Neural progenitor cell (in vitro differentiated cells): ENCODE results near the gene DDX28. TPM values are rescaled to one million over a fixed set of nuclear protein-coding genes. Genes with fewer than 3 reads are reported as not detected.

Experiments
- DNase-seq: peaks from one replicate; pipeline ENCODE4 v3.0.0-alpha.2; 2016; ENCODE audit warnings: low spot score
- H2AFZ ChIP-seq: fragments of 200-600 bp; sonication (generic); replicated peaks from 2 replicates; pipeline ENCODE4 v1.6.1; 2016; ENCODE audit warnings: antibody characterized with exemption
- H3F3A ChIP-seq: fragments of 200-600 bp; sonication (generic); 2 replicates; pipeline ENCODE4 v1.6.1; 2016; ENCODE audit warnings: antibody characterized with exemption, low read depth
- H3K27ac ChIP-seq: fragments of 200-600 bp; sonication (generic); 2 replicates; pipeline ENCODE4 v1.5.1; 2016; ENCODE audit warnings: mild to moderate bottlenecking
- H3K27me3 ChIP-seq: fragments of 200-600 bp; sonication (generic); 2 replicates; pipeline ENCODE4 v1.6.1; 2016; ENCODE audit warnings: mild to moderate bottlenecking, moderate library complexity
- H3K36me3 ChIP-seq: fragments of 200-600 bp; sonication (generic); 2 replicates; pipeline ENCODE4 v1.5.1; 2016
- H3K4me1 ChIP-seq: fragments of 200-600 bp; sonication (generic); 2 replicates; pipeline ENCODE4 v1.6.1; 2016; ENCODE audit warnings: mixed run types
- H3K4me2 ChIP-seq: fragments of 200-600 bp; sonication (generic); 2 replicates; pipeline ENCODE4 v1.6.1; 2016
- H3K4me3 ChIP-seq: fragments of 200-600 bp; sonication (generic); 2 replicates; pipeline ENCODE4 v1.5.1; 2016
- H3K79me2 ChIP-seq: fragments of 200-600 bp; sonication (generic); 2 replicates; pipeline ENCODE4 v1.6.1; 2016; ENCODE audit warnings: low read depth
- H3K9ac ChIP-seq: fragments of 200-600 bp; sonication (generic); 2 replicates; pipeline ENCODE4 v1.6.1; 2016
- H3K9me3 ChIP-seq: fragments of 200-600 bp; sonication (generic); 2 replicates; pipeline ENCODE4 v1.5.1; 2016; ENCODE audit warnings: low read depth
- H4K20me1 ChIP-seq: fragments of 200-600 bp; sonication (generic); 2 replicates; pipeline ENCODE4 v1.6.1; 2016; ENCODE audit warnings: low read depth
- H3K27ac Mint-ChIP-seq: 3 replicates; pipeline ENCODE4 v1.8.0; 2021; ENCODE audit warnings: mixed read lengths
- H3K27me3 Mint-ChIP-seq: 2 replicates; pipeline ENCODE4 v1.8.0; 2022; ENCODE audit warnings: low read depth, mild to moderate bottlenecking, inconsistent platforms, moderate library complexity, mixed read lengths; ENCODE audit not compliant: insufficient read depth
- H3K36me3 Mint-ChIP-seq: 3 replicates; pipeline ENCODE4 v1.8.0; 2021; ENCODE audit warnings: mixed read lengths
- H3K4me1 Mint-ChIP-seq: 3 replicates; pipeline ENCODE4 v1.8.0; 2021; ENCODE audit warnings: mixed read lengths
- H3K4me3 Mint-ChIP-seq: 3 replicates; pipeline ENCODE4 v1.8.0; 2021; ENCODE audit warnings: mild to moderate bottlenecking, moderate library complexity, mixed read lengths
- H3K9me3 Mint-ChIP-seq: 3 replicates; pipeline ENCODE4 v1.8.0; 2020; ENCODE audit warnings: mixed read lengths
- EZH2 ChIP-seq: fragments of 200-600 bp; sonication (generic); IDR thresholded peaks from 2 replicates; pipeline ENCODE4 v1.6.1; 2017; ENCODE audit warnings: antibody characterized with exemption, mild to moderate bottlenecking, moderate library complexity
- EZH2phosphoT487 ChIP-seq: fragments of 200-600 bp; sonication (generic); IDR thresholded peaks from 2 replicates; pipeline ENCODE4 v1.6.1; 2017; ENCODE audit warnings: antibody characterized with exemption
- total RNA-seq: library from RNA; depleted of rRNA; stranded (reverse); fragments of >200 nt; gene quantifications from 2 replicates; pipeline ENCODE4 v1.2.3, GENCODE V29; 2015; ENCODE audit warnings: low replicate concordance
- TF ChIP-seq, protein P1 (sequence below): fragments of 200-600 bp; sonication (generic); IDR thresholded peaks from 2 replicates; pipeline ENCODE4 v1.5.1; 2017; ENCODE audit warnings: antibody characterized with exemption, mild to moderate bottlenecking

The DDX28 gene
- total RNA-seq, 1 donor from 2014 or later = 7.3 TPM

DNA sequence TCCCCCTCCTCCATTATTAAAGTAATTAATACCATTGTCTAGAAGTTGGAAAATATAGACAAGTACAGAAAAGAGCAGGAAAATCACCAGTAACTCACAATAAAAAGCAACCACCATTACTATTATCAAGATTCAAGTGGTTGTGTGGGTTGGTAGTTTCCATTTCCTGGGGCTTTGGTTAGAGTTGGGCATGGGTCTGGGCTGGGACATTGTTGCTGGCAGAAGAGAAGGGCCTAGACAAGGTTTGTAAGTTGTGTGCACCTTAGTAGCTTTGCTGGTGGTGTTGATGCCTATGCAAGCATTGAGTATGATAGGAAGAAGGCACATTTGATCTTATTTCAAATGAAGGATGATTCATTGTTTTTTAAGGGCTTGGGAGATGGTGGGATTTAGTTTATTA lies 36.8 kb upstream of the DDX28 start:
- Histone ChIP-seq H3K36me3 (no peaks in the 10 kb centered on the region), H3K9ac (no peak overlapping the region), H3K9me3 (no peaks in the 10 kb centered on the region), H4K20me1 (no peaks in the 10 kb centered on the region), H2AFZ (no peak overlapping the region), H3K4me2 (no peak overlapping the region), H3K4me3 (no peak overlapping the region), H3K27ac (no peak overlapping the region), H3K79me2 (no peaks in the 10 kb centered on the region), H3K4me1 (no peaks in the 10 kb centered on the region), H3F3A (peaks cover 12% of the 10 kb centered on the region), H3K27me3 (no peaks in the 10 kb centered on the region)
- DNase-seq = no peak
- TF ChIP-seq, protein P1, sequence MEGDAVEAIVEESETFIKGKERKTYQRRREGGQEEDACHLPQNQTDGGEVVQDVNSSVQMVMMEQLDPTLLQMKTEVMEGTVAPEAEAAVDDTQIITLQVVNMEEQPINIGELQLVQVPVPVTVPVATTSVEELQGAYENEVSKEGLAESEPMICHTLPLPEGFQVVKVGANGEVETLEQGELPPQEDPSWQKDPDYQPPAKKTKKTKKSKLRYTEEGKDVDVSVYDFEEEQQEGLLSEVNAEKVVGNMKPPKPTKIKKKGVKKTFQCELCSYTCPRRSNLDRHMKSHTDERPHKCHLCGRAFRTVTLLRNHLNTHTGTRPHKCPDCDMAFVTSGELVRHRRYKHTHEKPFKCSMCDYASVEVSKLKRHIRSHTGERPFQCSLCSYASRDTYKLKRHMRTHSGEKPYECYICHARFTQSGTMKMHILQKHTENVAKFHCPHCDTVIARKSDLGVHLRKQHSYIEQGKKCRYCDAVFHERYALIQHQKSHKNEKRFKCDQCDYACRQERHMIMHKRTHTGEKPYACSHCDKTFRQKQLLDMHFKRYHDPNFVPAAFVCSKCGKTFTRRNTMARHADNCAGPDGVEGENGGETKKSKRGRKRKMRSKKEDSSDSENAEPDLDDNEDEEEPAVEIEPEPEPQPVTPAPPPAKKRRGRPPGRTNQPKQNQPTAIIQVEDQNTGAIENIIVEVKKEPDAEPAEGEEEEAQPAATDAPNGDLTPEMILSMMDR = no peak
- TF ChIP-seq EZH2phosphoT487 = no peak
- TF ChIP-seq EZH2 = no peak
- no peaks in the 10 kb centered on the region for H3K9me3 Mint-ChIP-seq
- H3K4me1 Mint-ChIP-seq = peaks cover 2% of the 10 kb centered on the region
- H3K4me3 Mint-ChIP-seq = no peak overlapping the region
- peaks cover 15% of the 10 kb centered on the region for H3K36me3 Mint-ChIP-seq
- H3K27ac Mint-ChIP-seq = no peak overlapping the region
- H3K27me3 Mint-ChIP-seq = peaks cover 2% of the 10 kb centered on the region

DNA sequence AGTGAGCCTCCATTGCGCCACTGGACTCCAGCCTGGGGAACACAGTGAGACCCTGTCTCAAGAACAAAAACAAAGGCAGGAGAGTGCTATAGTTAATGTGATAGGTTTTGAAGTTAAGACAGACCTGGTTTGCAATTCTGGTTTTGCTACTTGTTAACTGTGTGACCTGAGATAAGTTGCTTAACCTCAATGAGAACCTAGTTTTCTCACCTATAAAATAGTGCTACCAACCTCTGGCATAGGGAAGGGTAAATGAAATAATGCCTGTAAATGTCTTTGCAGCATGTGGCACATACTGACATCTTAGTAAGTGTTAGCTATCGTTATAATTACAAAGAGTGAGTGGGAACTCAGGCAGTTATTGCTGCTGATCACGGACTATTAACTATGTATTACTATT lies 32.4 kb upstream of the DDX28 start:
- no peak for TF ChIP-seq EZH2
- TF ChIP-seq, protein P1 = no peak
- TF ChIP-seq EZH2phosphoT487 = no peak
- H3K9me3 Mint-ChIP-seq = no peaks in the 10 kb centered on the region
- peaks cover 2% of the 10 kb centered on the region for H3K27me3 Mint-ChIP-seq
- H3K27ac ChIP-seq = no peak overlapping the region
- no peak overlapping the region for H3K27ac Mint-ChIP-seq
- no peak overlapping the region for H3K4me2 ChIP-seq
- H3K9ac ChIP-seq = no peak overlapping the region
- H3K27me3 ChIP-seq = no peaks in the 10 kb centered on the region
- no peaks in the 10 kb centered on the region for H3K9me3 ChIP-seq
- no peaks in the 10 kb centered on the region for H3K36me3 ChIP-seq
- H3K79me2 ChIP-seq = no peaks in the 10 kb centered on the region
- no peak overlapping the region for H2AFZ ChIP-seq
- H3K36me3 Mint-ChIP-seq = peaks cover 20% of the 10 kb centered on the region
- H3K4me1 Mint-ChIP-seq = no peaks in the 10 kb centered on the region
- H4K20me1 ChIP-seq = no peaks in the 10 kb centered on the region
- no peak overlapping the region for H3K4me3 ChIP-seq
- H3K4me1 ChIP-seq = no peaks in the 10 kb centered on the region
- H3F3A ChIP-seq = peaks cover 12% of the 10 kb centered on the region
- DNase-seq = no peak
- no peak overlapping the region for H3K4me3 Mint-ChIP-seq

DNA sequence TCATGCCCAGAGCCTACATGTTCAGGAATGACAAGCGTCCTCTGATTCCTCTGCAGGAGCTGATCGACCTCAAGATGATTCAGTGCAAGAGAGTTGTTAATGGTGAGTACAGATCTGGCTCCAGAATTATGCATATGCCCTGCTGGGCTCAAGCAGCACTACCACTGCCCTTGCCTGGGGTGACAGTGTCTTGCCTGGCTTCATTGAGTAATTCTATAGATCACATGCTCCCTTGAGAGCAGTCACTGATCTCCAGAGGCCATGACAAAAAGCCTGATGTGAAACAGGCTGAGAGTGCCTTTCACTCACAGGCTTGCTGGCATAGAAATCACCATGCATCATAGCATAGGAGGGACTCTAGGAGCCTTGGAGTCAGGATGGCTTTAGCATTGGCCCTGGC lies 26.4 kb upstream of the DDX28 start:
- Histone ChIP-seq H3K27me3 (no peaks in the 10 kb centered on the region), H3K9me3 (no peaks in the 10 kb centered on the region), H3K27ac (no peak overlapping the region), H3K9ac (no peak overlapping the region), H2AFZ (no peak overlapping the region), H3K4me3 (no peak overlapping the region), H3K79me2 (no peaks in the 10 kb centered on the region), H3F3A (no peaks in the 10 kb centered on the region), H3K4me2 (no peak overlapping the region), H4K20me1 (no peaks in the 10 kb centered on the region), H3K36me3 (no peaks in the 10 kb centered on the region), H3K4me1 (no peaks in the 10 kb centered on the region)
- H3K9me3 Mint-ChIP-seq = no peaks in the 10 kb centered on the region
- H3K27ac Mint-ChIP-seq = no peak overlapping the region
- no peaks in the 10 kb centered on the region for H3K27me3 Mint-ChIP-seq
- H3K4me1 Mint-ChIP-seq = no peaks in the 10 kb centered on the region
- H3K36me3 Mint-ChIP-seq = peaks cover 17% of the 10 kb centered on the region
- no peak for DNase-seq
- TF ChIP-seq EZH2phosphoT487 (no peak), EZH2 (no peak)
- TF ChIP-seq, protein P1 = no peak
- no peak overlapping the region for H3K4me3 Mint-ChIP-seq

DNA sequence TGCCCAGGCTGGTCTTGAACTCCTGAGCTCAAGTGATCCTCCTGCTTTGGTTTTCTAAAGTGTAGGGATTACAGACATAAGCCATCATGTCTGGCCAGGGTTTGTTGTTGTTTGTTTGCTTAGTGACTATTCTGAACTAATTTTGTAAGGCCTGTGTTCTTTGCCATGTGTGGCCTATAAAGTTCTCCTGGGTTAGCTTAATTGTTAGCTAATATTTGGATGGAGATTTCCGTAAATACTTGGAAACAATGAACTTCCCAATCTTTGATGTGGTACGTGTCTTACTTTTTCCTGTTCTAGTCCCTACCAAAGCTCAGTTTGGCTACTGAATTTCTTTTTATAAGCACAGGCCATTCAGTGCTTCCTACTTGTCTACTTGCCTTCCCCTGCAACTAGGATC lies 25.0 kb upstream of the DDX28 start:
- no peak for TF ChIP-seq EZH2phosphoT487
- no peak overlapping the region for H3K4me3 Mint-ChIP-seq

More for the DNA sequence above, 25.0 kb upstream of the DDX28 start:
- no peak for DNase-seq
- no peaks in the 10 kb centered on the region for H3K27me3 Mint-ChIP-seq
- H3K4me1 Mint-ChIP-seq = no peaks in the 10 kb centered on the region
- H3K4me2 ChIP-seq = no peak overlapping the region
- H3K36me3 ChIP-seq = no peaks in the 10 kb centered on the region
- no peaks in the 10 kb centered on the region for H3K79me2 ChIP-seq
- no peaks in the 10 kb centered on the region for H3F3A ChIP-seq
- H3K9me3 ChIP-seq = no peaks in the 10 kb centered on the region
- H3K27me3 ChIP-seq = no peaks in the 10 kb centered on the region
- no peaks in the 10 kb centered on the region for H3K4me1 ChIP-seq
- no peaks in the 10 kb centered on the region for H3K9me3 Mint-ChIP-seq
- no peak overlapping the region for H3K9ac ChIP-seq
- H3K4me3 ChIP-seq = no peak overlapping the region
- H3K36me3 Mint-ChIP-seq = peaks cover 8% of the 10 kb centered on the region
- H2AFZ ChIP-seq = no peak overlapping the region
- no peak overlapping the region for H3K27ac Mint-ChIP-seq
- no peaks in the 10 kb centered on the region for H4K20me1 ChIP-seq
- no peak overlapping the region for H3K27ac ChIP-seq
